GM12872 (cell line): ENCODE results near the gene RPA1.

ENCODE experiments used
- CTCF ChIP-seq: IDR thresholded peaks from 3 replicates; pipeline ENCODE4 v1.5.1; 2011; ENCODE audit warnings: low read depth, mild to moderate bottlenecking, low read length, moderate library complexity; ENCODE audit not compliant: insufficient read depth

The RPA1 gene

GRCh38 chr17:1829216-1829591, 601 bp upstream of the RPA1 start:
- no peak for TF ChIP-seq CTCF

GRCh38 chr17:1830288-1830687, 483 bp downstream of the RPA1 start:
- no peak for TF ChIP-seq CTCF

GRCh38 chr17:1834380-1835149, 4.8 kb downstream of the RPA1 start:
- no peak for TF ChIP-seq CTCF

GRCh38 chr17:1839516-1839915, 9.7 kb downstream of the RPA1 start:
- no peak for TF ChIP-seq CTCF

GRCh38 chr17:1843947-1844346, 14.1 kb downstream of the RPA1 start:
- TF ChIP-seq CTCF: no peak

GRCh38 chr17:1847191-1847590, 17.4 kb downstream of the RPA1 start:
- TF ChIP-seq CTCF: no peak

- no peak for TF ChIP-seq CTCF
Observed at GRCh38 chr17:1852327-1852726, 22.5 kb downstream of the RPA1 start.
